IgD-negative memory B cell (primary cell): ENCODE results near the gene CD207. TPM values are rescaled to one million over a fixed set of nuclear protein-coding genes. Genes with fewer than 3 reads are reported as not detected.
"Not testable (repeated sequence)": the region's sequence is repeated elsewhere in the genome, so short reads cannot be mapped to it uniquely, and the experiment has no call there.

Experiments used
- H3K27ac Mint-ChIP-seq, 3 donors: one replicate each; pipeline ENCODE4 v1.8.0; 2020 to 2022; ENCODE audit warnings: mild to moderate bottlenecking in 3 of 3, mixed read lengths in 3 of 3, moderate library complexity in 1 of 3
- H3K27me3 Mint-ChIP-seq: one replicate; pipeline ENCODE4 v1.8.0; 2021; ENCODE audit warnings: mixed read lengths
- H3K36me3 Mint-ChIP-seq: one replicate; pipeline ENCODE4 v1.8.0; 2020; ENCODE audit warnings: mild to moderate bottlenecking, mixed read lengths
- H3K4me1 Mint-ChIP-seq, 3 donors: one replicate each; pipeline ENCODE4 v1.8.0; 2020 to 2022; ENCODE audit warnings: mixed read lengths in 3 of 3, mild to moderate bottlenecking in 1 of 3
- H3K4me3 Mint-ChIP-seq, 4 donors: one replicate each; pipeline ENCODE4 v1.8.0; 2020 to 2022; ENCODE audit warnings: mild to moderate bottlenecking in 4 of 4, mixed read lengths in 4 of 4, moderate library complexity in 3 of 4
- H3K9me3 Mint-ChIP-seq, 3 donors: one replicate each; pipeline ENCODE4 v1.8.0; 2020 to 2021; ENCODE audit warnings: mixed read lengths in 3 of 3, mild to moderate bottlenecking in 1 of 3
- polyA plus RNA-seq: library from polyadenylated mRNA; unstranded; fragments of 300-500 nt; fragmentation: Illumina TruSeq; gene quantifications from one replicate; pipeline ENCODE4 v1.2.3, GENCODE V29; 2021

CD207 gene
- polyA plus RNA-seq, 1 donor from 2014 or later: not detected

DNA sequence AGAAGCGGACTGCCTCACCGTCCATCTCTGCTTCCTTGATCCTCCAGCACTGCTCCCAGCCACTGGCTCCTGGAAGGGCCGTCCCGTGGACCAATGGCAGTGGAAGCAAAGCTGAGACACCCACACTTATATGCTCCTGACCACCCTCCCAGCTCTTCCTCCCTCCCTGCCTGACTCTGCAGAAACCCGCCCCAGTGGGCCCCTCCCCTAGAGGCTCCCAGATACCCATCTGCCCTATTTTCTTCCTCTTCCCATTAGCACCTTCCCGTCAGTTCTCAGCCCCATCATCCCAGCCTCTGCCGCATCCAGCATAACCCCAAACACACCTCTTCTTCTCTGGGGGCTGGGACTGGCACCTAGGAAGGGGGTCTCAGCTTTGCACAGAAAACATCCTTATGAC is 15.1 kb downstream of the CD207 start, which contains the start of gene CLEC4F:
CLEC4F (minus strand) TSS at position 101 of the 400 bp plus-strand sequence; CDS start at position 25, 76 bp downstream.
- peaks cover 0 to 3% (median 2%) of the 10 kb centered on the region in 3 donors for H3K4me1 Mint-ChIP-seq
- H3K9me3 Mint-ChIP-seq: no peaks in the 10 kb centered on the region
- H3K27ac Mint-ChIP-seq: no peak within 1 kb of the TSS
- no peak within 1 kb of the TSS for H3K4me3 Mint-ChIP-seq
- peaks cover 9% of the 10 kb centered on the region for H3K27me3 Mint-ChIP-seq
- peaks cover 3% of the 10 kb centered on the region for H3K36me3 Mint-ChIP-seq

DNA sequence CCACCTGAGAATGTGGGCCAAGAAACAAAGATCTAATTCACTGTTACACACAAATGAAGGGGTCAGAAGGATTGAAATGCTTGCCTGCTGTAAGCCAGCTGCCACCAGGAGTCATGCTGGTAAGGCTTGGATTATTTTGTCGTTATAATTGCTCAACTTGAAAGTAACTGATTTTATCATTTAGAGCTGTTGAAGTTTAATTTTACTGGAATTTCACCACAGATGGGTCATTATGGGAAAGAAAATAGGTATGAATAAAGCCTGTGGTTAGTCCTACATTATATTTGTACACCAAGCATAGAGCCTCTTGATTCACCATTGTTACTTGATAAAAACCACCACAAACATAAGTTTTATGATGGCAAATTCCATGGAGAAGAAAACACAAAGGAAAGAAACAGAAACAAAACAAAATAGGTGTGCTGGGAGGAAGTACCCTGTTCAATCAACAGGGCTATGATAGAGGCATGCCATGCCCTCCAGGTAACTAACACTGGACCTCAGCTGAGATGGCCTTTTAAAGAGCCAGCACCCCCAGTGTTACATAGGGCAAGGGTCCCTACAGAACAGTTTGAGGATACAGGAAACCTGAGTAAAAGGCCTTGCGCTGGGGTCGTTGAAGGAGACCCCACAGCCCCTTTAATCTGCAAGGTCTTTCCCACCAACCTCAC is 18.2 kb downstream of the CD207 start:
- Mint-ChIP-seq H3K36me3 (peaks cover 3% of the 10 kb centered on the region), H3K4me1 (no peaks in the 10 kb centered on the region), H3K27ac (no peak overlapping the region), H3K27me3 (peaks cover 5% of the 10 kb centered on the region), H3K9me3 (no peaks in the 10 kb centered on the region), H3K4me3 (no peak overlapping the region)

DNA sequence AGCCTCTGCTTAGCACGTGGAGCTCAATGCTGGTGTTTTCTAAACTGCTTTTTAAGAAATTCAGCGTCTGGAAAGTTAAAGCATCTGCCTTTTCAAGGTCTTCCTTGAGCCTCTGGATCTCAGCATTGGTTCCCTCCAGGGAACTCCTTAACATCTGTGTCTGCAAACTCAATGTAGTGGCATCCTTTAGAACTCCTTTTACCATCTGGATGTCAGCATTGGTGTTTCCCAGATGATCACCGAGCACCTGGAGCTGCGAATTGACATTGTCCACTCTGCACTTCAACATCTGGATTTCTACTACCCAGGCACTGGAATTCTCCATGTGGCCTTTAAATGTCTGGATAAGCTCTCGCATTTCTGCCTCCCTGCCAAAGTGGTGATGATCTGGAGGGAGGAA is 18.9 kb downstream of the CD207 start:
- H3K27me3 Mint-ChIP-seq: peaks cover 5% of the 10 kb centered on the region
- H3K36me3 Mint-ChIP-seq: peaks cover 3% of the 10 kb centered on the region
- no peak overlapping the region for H3K27ac Mint-ChIP-seq
- no peaks in the 10 kb centered on the region for H3K4me1 Mint-ChIP-seq
- H3K9me3 Mint-ChIP-seq: no peaks in the 10 kb centered on the region
- H3K4me3 Mint-ChIP-seq: no peak overlapping the region

DNA sequence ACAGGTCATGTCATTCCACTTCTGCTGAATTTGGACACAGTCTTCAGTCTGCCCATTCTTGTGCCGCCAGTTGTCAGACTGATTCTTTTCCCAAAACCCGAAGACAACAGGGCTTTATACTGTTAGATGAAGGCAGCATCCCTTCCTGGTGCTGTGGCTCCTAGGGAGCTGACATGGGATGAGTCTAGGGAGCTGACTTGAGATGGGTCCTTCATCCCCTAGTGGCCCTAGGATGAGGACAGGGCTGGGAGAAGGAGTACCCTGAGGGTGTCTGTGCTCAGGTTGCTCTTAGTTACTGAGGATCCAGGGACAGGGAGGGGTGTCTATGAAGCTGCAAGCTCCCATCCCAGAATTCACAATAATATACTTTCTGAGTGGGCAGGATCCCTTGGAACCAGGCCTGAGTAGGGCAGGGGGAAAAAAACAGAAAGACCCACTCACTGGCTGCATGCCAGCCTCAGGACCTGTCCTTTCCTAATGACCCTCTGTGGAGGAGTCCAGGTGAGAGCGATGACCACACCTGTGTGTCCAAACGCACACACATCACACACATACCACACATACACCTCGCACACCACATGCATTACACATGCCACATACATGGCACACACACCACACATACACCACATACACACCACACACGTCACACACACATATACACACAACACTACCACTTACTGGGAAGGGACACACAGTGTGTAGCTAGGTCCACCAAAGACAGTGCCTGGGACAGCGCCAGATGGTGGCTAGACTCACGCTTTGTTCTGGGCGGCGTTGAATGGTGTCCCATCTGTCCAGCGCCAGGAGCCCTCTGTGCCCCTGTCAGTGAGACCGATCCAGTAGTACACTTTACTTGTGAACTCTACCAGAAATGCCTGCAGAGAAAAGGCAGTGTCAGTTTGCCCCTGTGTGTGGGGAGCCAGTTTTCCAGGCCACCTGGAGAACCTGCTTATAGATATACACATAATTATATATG is 26.3 kb downstream of the CD207 start:
- H3K27me3 Mint-ChIP-seq: peaks cover 5% of the 10 kb centered on the region
- no peak overlapping the region for H3K4me3 Mint-ChIP-seq
- no peak overlapping the region for H3K27ac Mint-ChIP-seq
- no peaks in the 10 kb centered on the region for H3K36me3 Mint-ChIP-seq
- H3K9me3 Mint-ChIP-seq: no peaks in the 10 kb centered on the region
- H3K4me1 Mint-ChIP-seq: no peaks in the 10 kb centered on the region

DNA sequence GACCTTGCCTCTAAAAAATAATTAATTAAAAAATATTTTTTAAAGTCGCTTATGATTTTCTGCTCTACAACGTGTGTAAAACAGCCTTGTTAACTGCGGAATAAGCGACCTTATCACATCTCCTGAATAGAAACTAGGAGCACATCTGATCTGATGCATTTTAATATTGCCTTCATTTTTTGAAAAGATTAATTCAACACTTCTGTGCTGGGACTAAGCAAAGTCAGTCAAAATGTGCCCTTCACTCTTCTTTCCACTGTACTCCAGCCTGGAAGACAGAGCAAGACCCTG is 27.8 kb downstream of the CD207 start:
- Mint-ChIP-seq H3K9me3 (no peaks in the 10 kb centered on the region), H3K36me3 (no peaks in the 10 kb centered on the region)

DNA sequence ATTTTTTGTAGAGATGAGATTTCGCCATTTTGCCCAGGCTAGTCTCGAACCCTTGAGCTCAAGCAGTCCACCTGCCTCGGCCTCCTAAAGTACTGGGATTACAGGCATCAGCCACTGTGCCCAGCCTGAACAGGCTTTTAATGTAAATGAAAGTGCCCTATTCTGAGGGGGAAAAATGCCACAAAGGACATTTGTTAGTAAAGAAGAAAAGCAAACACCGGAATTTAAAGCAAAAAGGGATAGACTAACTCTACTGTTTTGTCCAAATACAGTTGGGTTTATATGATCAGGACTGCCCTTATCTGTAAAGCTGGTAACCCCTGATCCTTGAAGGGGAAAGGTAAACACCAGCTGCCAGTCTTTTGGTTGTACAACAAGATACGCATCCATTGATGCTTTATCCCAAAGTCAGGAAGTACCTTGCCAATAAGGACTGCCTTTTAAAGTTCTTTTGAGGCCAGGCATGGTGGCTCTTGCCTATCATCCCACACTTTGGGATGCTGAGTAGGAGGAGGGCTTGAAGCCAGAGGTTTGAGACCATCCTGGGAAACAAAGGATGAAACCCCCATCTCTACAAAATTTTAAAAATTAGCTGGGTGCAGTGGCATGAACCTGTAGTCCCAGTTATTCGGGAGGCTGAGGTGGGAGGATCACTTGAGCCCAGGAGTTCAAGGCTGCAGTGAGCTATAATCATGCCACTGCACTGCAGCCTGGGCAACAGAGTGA is 28.4 kb downstream of the CD207 start:
- Mint-ChIP-seq H3K9me3 (no peaks in the 10 kb centered on the region), H3K27me3 (peaks cover 11% of the 10 kb centered on the region), H3K27ac (no peak overlapping the region), H3K4me3 (no peak overlapping the region), H3K4me1 (no peaks in the 10 kb centered on the region), H3K36me3 (no peaks in the 10 kb centered on the region)

More for the DNA sequence above, 27.8 kb downstream of the CD207 start:
- no peak overlapping the region for H3K4me3 Mint-ChIP-seq
- peaks cover 10% of the 10 kb centered on the region for H3K27me3 Mint-ChIP-seq
- H3K4me1 Mint-ChIP-seq: no peaks in the 10 kb centered on the region
- H3K27ac Mint-ChIP-seq: no peak overlapping the region

DNA sequence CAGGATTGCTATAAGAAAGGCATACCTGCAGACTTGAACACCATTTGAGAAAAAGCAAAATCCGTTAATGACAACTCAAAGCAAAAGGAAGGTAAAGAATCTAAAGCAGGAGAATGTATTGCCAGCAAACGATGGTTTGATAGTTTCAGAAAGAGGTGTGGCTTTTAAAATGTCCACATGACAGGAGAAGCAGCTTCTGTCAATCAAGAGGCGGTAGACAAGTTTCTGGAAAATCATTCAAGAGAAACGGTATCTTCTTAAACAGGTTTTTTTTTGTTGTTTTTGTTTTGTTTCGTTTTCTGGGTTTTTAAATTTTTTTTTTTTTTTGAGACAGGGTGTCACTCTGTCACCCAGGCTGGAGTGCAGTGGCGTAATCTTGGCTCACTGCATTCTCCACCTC is 29.0 kb downstream of the CD207 start:
- no peaks in the 10 kb centered on the region for H3K9me3 Mint-ChIP-seq
- H3K4me3 Mint-ChIP-seq: no peak overlapping the region
- H3K4me1 Mint-ChIP-seq: no peaks in the 10 kb centered on the region
- H3K27ac Mint-ChIP-seq: no peak overlapping the region
- peaks cover 11% of the 10 kb centered on the region for H3K27me3 Mint-ChIP-seq
- no peaks in the 10 kb centered on the region for H3K36me3 Mint-ChIP-seq

DNA sequence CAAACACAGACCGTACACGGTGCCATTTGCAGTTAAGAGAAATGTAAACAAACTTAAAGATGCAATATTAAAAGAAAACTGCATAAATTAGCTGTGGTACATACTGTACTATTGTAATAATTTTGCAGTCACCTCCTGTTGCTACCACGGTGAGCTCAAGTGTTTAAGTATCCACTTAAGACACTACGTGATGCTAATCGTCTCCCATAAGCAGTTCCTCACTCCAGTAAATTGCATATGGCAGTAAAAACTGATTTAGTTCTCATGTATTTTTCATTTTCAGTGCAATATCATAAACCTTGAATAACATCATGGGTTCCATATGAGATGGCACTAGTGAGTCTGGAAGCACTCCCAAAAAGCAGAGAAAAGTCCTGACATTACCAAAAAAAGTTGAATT is 29.6 kb downstream of the CD207 start:
- H3K36me3 Mint-ChIP-seq: no peaks in the 10 kb centered on the region
- H3K4me1 Mint-ChIP-seq: no peaks in the 10 kb centered on the region
- peaks cover 0 to 2% (median 0%) of the 10 kb centered on the region in 3 donors for H3K9me3 Mint-ChIP-seq
- peaks cover 11% of the 10 kb centered on the region for H3K27me3 Mint-ChIP-seq
- no peak overlapping the region for H3K4me3 Mint-ChIP-seq
- H3K27ac Mint-ChIP-seq: no peak overlapping the region

DNA sequence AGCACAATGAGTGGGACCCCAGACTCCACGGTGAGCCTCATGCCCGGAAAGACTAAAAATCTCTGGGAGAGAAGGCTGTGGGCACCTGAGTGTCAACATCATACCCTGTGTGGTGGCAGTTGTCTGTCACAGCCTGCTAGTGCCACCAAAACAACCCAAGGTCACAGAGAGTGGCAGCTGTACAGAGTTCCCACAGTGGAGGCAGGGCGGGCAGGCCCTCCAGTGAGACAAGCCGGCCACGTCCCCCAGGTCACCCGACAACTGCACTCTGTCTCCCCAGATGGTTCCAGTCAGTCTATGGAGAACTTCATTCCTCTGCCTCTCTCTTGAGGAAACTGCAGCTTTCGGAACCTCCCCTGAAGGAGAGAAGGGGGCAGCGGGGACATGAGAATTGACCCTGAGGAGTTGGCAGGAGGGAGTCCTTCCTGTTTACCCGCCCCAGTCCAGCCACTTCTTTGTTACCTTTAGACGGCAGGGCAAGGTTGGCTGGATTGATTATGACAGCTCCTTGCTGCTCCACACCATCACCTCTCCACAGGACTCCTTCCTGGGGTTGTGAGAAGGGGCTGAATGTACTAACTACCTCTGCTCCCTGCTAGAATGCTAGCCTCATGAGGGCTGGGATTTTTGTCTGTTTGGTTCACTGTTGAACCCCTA is 33.9 kb downstream of the CD207 start:
- Mint-ChIP-seq H3K4me3 (no peak overlapping the region), H3K4me1 (peaks cover 0 to 4% (median 0%) of the 10 kb centered on the region in 3 donors), H3K36me3 (no peaks in the 10 kb centered on the region), H3K27ac (no peak overlapping the region), H3K27me3 (peaks cover 13% of the 10 kb centered on the region), H3K9me3 (peaks cover 3 to 8% (median 7%) of the 10 kb centered on the region in 3 donors)

DNA sequence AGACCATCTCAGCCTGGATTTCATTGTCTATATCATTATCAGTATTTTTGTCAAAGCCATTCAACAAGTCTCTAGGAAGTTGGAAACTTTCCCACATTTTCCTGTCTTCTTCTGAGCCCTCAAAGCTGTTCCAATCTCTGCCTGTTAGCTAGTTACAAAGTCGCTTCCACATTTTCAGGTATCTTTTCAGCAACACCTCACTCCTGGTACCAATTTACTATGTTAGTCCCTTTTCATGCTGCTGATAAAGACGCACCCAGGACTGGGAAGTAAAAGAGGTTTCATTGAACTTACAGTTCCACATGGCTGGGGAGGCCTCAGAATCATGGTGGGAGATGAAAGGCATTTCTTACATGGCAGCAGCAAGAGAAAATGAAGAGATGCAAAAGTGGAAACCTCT is 35.9 kb downstream of the CD207 start:
- H3K36me3 Mint-ChIP-seq: no peaks in the 10 kb centered on the region
- H3K27ac Mint-ChIP-seq: peak overlapping the region in 1 of 3 donors; percentile 11
- no peak overlapping the region for H3K4me3 Mint-ChIP-seq
- H3K4me1 Mint-ChIP-seq: peaks cover 0 to 4% (median 0%) of the 10 kb centered on the region in 3 donors
- H3K27me3 Mint-ChIP-seq: peaks cover 13% of the 10 kb centered on the region
- peaks cover 3 to 8% (median 7%) of the 10 kb centered on the region in 3 donors for H3K9me3 Mint-ChIP-seq

DNA sequence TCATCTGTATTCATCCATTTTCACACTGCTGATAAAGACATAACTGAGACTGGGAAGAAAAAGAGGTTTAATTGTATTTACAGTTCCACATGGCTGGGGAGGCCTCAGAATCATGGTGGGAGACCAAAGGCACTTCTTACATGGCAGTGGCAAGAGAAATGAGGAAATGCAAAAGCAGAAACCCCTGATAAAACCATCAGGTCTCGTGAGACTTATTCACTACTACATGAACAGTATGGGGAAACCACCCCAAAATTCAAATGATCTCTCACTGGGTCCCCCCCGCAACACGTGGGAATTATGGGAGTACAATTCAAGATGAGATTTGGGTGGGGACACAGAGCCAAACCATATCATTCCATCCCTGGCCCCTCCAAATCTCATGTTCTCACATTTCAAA is 37.6 kb downstream of the CD207 start:
- H3K36me3 Mint-ChIP-seq, H3K9me3 Mint-ChIP-seq, H3K4me3 Mint-ChIP-seq, H3K4me1 Mint-ChIP-seq, H3K27ac Mint-ChIP-seq: not testable (repeated sequence)
- H3K27me3 Mint-ChIP-seq: peaks cover 13% of the 10 kb centered on the region

DNA sequence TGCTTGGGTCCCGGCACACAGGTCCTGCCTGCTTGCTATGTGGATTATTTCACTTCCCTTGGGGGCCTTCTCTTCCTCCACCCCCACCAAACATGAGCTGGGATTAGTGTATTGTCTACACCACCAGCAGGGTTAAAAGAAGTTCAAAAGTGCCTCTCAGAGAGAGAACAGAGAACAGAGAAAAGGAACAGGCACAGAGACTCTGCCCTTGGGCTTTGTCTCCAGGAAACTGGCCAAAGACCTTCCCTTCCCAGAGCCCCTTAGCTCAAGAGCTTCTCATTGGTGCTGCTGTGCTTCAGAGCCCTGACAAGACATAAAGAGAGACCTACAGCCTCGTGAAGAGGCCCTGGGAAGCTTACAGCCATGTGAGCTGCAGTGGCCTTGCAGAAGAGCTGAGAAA is 38.1 kb downstream of the CD207 start:
- H3K36me3 Mint-ChIP-seq: no peaks in the 10 kb centered on the region
- no peak overlapping the region for H3K27ac Mint-ChIP-seq
- peaks cover 0 to 4% (median 0%) of the 10 kb centered on the region in 3 donors for H3K4me1 Mint-ChIP-seq
- no peak overlapping the region for H3K4me3 Mint-ChIP-seq
- H3K9me3 Mint-ChIP-seq: peaks cover 3 to 8% (median 7%) of the 10 kb centered on the region in 3 donors
- H3K27me3 Mint-ChIP-seq: peaks cover 11% of the 10 kb centered on the region

DNA sequence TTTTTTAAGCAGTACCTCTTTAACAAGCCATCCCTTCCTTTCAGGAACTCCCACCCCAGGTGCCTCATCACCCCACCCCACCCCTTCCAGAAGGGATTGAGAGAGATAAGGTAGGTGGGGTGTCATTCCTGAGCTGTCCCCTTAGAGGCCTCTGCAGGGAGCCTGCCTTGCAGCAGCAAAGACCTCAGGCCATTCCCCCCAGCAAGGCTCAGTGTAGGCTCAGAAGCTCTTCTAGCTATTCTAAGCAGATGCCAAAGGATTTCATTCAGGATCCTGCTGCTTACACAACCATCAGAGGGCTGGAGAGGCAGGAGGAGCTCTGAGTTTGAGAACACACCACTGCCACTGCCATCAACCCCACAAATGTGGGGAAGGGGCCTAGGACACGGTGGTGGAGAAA is 39.4 kb downstream of the CD207 start:
- Mint-ChIP-seq H3K4me1 (peaks cover 0 to 4% (median 3%) of the 10 kb centered on the region in 3 donors), H3K27me3 (peaks cover 18% of the 10 kb centered on the region), H3K36me3 (peaks cover 3% of the 10 kb centered on the region), H3K9me3 (peaks cover 3 to 8% (median 7%) of the 10 kb centered on the region in 3 donors), H3K27ac (peak overlapping the region in 1 of 3 donors; percentile 65), H3K4me3 (no peak overlapping the region)

DNA sequence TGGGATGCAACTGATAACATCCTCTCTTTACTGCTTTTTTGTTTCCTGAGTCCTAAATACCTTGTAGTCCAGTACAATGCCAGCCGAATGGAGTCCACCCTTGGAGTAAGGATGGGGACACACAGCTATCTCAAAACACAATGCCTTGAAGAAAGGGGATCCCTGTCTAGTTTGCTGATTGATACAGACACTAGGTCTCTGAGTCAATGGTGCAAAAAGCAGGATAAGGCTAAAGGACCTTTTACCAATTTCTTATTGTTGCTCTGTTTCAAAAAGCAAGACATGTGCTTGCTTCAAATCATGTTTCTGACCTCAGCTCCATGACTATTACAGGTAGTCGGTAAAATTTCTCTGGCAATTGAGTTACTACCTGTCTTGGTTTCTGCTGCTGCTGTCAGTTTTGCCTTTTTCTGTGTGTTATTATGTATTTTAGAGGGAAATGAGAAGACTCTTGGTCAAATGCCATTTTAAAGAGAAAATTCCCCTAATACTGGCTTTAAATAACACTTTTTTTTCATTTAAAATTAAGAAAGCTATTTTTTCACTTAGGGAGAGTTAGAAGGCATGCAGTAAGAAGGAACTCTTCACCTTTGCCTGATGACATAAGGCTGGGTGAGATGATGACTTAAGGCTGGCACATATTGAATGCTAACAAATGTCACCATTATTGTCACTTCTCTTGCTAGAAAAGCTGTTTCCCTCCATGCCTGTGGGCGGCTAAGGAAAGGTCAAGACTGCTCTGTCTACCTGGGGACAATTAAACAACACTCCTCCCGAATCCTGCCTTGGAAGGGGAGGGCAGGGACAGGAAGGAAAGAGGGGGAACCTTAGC is 40.2 kb downstream of the CD207 start:
- H3K4me3 Mint-ChIP-seq: no peak overlapping the region
- peaks cover 0 to 4% (median 3%) of the 10 kb centered on the region in 3 donors for H3K4me1 Mint-ChIP-seq
- H3K36me3 Mint-ChIP-seq: peaks cover 3% of the 10 kb centered on the region
- H3K9me3 Mint-ChIP-seq: peaks cover 3 to 8% (median 4%) of the 10 kb centered on the region in 3 donors
- no peak overlapping the region for H3K27ac Mint-ChIP-seq
- peaks cover 23% of the 10 kb centered on the region for H3K27me3 Mint-ChIP-seq
